KG1 (cell line): Measurements from ENCODE around the gene RGS9BP.
"Not testable (repeated sequence)": the region's sequence is repeated elsewhere in the genome, so short reads cannot be mapped to it uniquely, and the experiment has no call there.

Experiments used
- DNase-seq: peaks from one replicate; lab custom pipeline; 2025; lab: John Stamatoyannopoulos, UW

RGS9BP gene

GRCh38 chr19:32671883-32672593, 3.6 kb upstream of the RGS9BP start:
- no peak for DNase-seq

GRCh38 chr19:32672841-32673240, 2.8 kb upstream of the RGS9BP start:
- DNase-seq = no peak

GRCh38 chr19:32673573-32673972, 2.1 kb upstream of the RGS9BP start:
- DNase-seq = no peak

- DNase-seq = no peak
These were observed 1.3 kb upstream of the RGS9BP start for GRCh38 chr19:32674153-32674930.

- peak; percentile 96 for DNase-seq
These were observed 523 bp upstream of the RGS9BP start, which contains the start of gene ANKRD27 for GRCh38 chr19:32674931-32675719. Gene ANKRD27 (minus strand): TSS chr19:32675180. CDS start chr19:32659015, 16,165 bp downstream.

GRCh38 chr19:32676186-32676894, 692 bp downstream of the RGS9BP start:
- no peak for DNase-seq

- no peak for DNase-seq
These were observed 1.3 kb downstream of the RGS9BP start for GRCh38 chr19:32676895-32677359.

GRCh38 chr19:32677657-32678056, 2.0 kb downstream of the RGS9BP start:
- DNase-seq = no peak

GRCh38 chr19:32680986-32681385, 5.3 kb downstream of the RGS9BP start:
- DNase-seq = no peak

GRCh38 chr19:32682317-32682716, 6.7 kb downstream of the RGS9BP start:
- DNase-seq = no peak

- DNase-seq = no peak
These were observed 11.3 kb downstream of the RGS9BP start for GRCh38 chr19:32686847-32687475.

- no peak for DNase-seq
These were observed 12.0 kb downstream of the RGS9BP start for GRCh38 chr19:32687681-32688080.

- no peak for DNase-seq
These were observed 12.7 kb downstream of the RGS9BP start for GRCh38 chr19:32688311-32688710.

- DNase-seq = peak; percentile 48
These were observed 15.8 kb downstream of the RGS9BP start, which contains the start of gene NUDT19 for GRCh38 chr19:32691291-32691951. Gene NUDT19 (plus strand): TSS chr19:32691821. CDS start chr19:32691961, 140 bp downstream.

GRCh38 chr19:32691952-32692726, 16.5 kb downstream of the RGS9BP start:
- no peak for DNase-seq

GRCh38 chr19:32692727-32693061, 17.0 kb downstream of the RGS9BP start:
- peak; percentile 59 for DNase-seq

- DNase-seq = peak; percentile 66
These were observed 17.8 kb downstream of the RGS9BP start for GRCh38 chr19:32693151-32694108.

GRCh38 chr19:32694316-32694715, 18.7 kb downstream of the RGS9BP start:
- not testable (repeated sequence) for DNase-seq

- not testable (repeated sequence) for DNase-seq
These were observed 19.2 kb downstream of the RGS9BP start for GRCh38 chr19:32694851-32695250.
